Measurements from ENCODE around the gene NXPH4.

- TF ChIP-seq CTCF (conservative IDR thresholded peaks at IDR 0.05; ENCODE audit: low read length) = no peak
- no peak for TF ChIP-seq EZH2phosphoT487 (IDR thresholded peaks at IDR 0.05; ENCODE audit: borderline replicate concordance)
Measured at GRCh38 chr12:57220770-57221168, 4.2 kb downstream of the NXPH4 start.
